NCI-H748 (cell line): ENCODE data around the gene FIS1.
"Not testable (repeated sequence)": the region's sequence is repeated elsewhere in the genome, so short reads cannot be mapped to it uniquely, and the experiment has no call there.

Experiments used
- DNase-seq: peaks from one replicate; lab custom pipeline; 2025; ENCODE audit not compliant: unreplicated experiment; lab: John Stamatoyannopoulos, UW

FIS1 gene

DNA sequence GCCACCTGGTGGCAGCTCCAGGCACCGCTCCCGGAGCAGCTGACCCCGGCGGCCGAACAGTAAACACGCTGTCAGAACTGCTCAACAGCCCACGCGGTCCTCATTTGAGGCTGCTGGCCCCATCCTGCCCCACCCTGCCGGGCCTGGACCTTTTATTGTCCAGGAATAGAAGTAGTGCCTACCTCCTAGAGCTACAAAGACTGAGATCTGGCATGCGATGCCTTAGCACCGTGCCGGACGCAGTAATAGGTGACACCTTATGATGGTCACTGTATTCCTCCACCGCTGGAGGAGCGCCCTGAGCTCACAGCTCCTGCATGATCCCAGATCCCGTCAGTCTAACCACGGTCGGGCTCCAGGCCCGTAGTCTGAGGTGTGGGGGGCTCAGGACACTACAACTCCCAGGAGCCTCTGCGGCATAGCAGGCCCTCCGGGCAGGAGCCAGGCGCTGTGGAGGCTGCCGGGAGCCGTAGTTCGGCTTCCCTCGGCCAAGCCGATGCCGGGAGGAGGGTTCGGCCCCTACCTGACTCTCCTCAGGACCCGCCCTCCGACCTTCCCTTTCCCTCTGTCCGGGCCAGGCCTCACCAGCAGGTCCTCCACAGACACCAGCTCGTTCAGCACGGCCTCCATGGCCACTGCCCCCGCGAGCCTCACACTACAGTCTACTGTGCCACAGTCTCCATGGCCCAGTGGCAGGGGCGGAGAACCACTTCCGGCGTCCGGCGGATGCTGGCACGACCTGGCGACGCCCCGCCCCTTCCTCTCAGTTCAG lies at the start of gene FIS1:
TSS of gene FIS1 (minus strand) at position 707 of the 772 bp plus-strand sequence. CDS start at position 630, 77 bp downstream.
- DNase-seq: peak; percentile 95

DNA sequence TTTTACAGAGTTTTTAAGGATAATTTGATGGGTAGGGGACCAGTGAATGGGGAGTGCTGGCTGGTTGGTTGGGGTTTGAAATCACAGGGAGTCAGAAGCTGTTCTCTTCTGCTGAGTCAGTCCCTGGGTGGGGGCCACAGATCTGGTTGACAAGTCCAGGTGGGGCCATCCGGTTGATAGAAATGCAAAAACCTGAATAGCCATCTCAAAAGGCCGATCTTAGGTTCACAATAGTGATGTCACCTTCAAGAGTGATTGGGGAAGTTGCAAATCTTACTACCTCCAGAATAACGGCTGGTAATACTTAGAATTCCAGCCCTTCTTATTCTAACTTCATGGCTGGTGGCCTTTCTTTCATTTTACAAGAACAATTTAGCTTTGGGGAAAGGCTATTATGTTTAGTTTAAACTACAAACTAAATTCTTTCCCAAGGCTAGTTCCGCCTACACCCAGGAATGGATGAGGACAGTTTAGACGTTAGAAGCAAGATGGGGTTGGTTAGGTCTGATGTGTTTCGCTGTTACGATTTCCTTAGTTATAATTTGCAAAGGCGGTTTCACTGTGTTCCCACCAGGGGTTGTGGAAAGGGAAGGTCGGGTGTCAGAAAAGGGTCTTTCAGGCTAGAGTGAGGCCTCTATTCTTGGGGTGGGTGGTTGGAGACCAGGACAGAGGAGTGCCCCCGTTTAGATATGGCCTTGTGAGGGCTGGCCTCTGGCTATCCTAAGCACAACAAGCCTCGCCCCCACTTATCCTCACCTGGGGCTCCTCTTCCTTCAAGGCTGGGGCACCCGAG lies 49.4 kb upstream of the FIS1 start:
- no peak for DNase-seq

DNA sequence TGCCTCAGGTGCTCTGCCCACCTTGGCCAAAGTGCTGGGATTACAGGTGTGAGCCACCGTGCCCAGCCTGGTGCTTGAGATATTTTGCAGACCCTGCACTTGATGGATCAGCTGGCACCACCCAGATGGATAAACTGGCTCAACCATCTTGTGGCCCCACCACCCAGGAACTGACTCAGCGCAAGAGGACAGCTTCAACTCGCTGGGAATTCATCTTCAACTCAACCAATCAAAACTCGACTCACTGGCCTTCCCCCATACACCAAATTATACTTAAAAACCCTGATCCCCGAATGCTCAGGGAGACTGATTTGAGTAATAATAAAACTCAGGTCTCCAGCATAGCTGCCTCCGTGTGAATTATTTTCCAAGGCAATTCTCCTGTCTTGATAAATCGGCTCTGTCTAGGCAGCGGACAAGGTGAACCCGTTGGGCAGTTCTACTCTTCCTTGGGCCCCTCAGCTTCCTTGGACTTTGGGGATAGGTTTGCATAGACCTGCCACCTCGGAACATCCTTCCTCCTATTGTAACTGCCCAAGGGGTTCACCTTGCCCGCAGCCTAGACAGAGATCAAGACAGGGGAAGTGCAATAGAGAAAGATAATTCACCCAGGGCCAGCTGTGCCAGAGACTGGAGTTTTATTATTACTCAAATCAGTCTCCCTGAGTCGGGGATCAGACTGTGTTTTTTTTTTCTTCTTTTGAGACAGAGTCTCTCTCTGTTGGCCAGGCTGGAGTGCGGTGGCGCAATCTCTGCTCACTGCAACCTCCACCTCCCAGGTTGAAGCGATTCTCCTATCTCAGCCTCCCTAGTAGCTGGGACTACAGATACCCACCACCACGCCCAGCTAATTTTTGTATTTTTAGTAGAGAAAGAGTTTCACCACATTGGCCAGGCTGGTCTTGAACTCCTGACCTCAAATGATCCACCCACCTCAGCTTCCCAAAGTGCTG lies 48.5 kb upstream of the FIS1 start:
- not testable (repeated sequence) for DNase-seq

DNA sequence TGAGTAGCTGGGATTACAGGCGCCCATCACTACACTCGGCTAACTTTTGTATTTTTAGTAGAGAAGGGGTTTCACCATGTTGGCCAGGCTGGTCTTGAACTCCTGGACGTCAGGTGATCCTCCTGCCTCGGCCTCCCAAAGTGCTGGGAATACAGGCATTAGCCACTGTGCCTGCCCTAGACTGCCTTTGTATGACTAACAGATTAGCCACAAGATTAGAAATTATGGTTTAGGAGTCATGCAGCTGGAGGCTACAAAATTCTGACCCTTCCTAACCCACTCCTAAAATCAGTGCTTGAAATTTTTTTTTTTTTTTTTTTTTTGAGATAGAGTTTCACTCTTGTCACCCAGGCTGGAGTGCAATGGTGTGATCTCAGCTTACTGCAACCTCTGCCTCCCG lies 47.7 kb upstream of the FIS1 start:
- DNase-seq: not testable (repeated sequence)

DNA sequence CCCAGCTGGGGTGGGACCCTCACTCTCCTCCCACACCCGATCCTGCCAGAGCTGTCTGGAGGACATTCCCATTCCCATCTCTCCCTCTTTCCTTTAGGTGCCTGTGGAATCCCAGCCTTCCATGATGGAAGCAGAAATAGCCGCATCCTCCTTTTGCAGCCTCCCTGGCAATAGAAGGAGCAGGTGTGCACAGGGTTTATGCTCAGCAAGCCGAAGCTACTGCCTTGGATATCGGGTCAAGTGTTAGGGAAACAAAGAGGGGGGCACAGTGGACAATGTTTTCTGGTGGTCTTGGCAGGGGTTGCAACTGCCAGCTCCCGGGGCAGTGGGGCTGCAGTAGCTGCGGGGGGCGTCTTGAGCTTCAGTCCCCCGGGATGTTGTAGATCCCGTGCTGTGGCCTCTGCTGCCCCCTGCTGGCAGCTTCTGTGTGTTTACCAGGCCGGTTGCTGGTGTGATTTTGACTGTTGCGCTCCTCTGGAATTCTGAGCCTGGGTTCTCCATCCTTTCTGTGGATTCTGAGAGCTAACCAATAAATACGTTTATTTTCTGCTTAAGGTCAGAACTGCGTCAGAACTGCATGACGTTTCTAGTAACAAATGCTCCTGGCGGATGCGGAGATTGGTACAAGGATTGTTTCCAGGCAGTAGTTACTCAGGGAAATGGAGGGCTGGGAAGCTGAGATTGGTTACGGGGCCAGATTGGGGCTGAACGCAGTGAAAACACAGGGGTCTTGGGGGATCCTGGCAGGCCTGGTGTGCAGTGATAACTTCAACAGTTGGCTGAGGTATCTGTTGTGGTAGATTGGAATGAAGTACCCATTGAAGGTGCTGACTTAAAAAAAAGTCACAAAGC lies 45.5 kb upstream of the FIS1 start:
- DNase-seq: peak; percentile 36

DNA sequence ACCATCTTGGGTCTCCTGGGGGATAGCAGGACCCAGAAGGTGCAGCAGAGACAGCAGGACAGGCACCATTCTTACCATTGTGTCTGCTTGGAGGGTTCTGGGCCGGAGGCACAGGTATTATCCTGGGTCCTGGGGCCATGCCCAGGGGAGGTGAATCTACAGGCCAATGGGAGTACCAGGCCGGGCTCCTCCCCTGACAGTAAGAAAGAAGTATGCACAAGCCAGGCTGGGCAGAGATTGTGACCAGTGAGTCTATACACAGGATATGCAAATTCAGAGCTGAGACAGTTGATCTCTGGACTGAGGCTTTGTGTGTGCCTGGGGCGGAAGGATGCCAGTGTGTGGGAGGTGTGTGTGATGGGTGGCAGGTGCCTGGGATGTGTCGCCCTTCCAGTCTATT lies 44.8 kb upstream of the FIS1 start:
- not testable (repeated sequence) for DNase-seq

DNA sequence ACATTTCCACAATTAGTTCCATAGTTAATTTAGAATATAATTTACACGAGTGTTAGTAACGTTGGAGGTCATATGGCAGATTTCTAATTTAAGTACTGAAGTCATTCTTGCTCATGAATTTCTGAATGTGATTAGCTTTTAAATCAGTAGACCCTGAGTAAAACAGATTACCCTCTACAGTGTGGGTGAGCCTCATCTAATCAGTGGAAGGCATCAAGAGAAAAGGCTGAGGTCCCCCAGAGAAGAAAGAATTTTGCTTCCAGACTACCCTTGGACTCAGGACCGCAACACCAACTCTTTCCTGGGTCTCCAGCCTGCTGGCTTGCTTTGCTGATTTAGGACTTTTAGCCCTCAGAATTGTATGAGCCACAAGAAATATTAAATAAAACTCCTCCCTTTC lies 43.6 kb upstream of the FIS1 start:
- no peak for DNase-seq

DNA sequence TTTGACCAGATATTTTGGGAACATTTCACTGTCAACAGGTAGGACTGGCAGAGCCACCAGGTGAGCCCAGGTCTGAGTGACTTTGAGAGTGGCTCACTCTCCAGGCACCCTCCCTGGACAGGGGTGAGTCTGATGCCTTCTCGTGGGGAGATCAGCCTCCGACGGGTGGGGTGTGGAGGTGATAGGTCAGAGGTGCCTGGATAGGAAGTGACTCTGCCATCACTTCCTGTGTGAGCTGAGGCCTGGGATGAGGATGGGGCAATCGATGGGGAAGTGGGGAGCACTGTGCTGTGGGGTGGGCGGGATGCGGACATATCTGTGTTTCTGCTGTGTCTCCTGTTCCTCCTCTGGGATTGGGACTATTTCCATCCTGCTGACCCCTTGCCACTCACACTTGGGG lies 42.2 kb upstream of the FIS1 start:
- DNase-seq: no peak

DNA sequence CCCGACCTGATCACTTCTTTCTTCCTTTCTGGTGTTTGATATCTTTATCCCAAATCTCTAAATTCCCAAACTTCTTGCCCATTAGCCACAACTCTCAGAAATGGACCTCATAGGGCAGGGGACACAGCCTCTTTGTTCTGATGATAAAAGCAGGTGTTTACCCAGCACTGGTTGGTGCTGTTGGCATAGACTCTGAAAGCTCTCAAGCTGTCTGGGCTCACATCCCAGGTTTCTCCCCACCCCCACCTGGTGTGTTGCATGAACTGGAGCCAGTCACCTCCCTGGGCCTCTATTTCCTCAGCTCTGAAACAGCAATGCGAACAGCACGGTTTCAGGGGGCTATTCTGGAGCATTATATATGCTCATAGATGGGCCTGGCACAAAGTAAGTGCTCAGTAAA lies 41.0 kb upstream of the FIS1 start:
- DNase-seq: not testable (repeated sequence)

DNA sequence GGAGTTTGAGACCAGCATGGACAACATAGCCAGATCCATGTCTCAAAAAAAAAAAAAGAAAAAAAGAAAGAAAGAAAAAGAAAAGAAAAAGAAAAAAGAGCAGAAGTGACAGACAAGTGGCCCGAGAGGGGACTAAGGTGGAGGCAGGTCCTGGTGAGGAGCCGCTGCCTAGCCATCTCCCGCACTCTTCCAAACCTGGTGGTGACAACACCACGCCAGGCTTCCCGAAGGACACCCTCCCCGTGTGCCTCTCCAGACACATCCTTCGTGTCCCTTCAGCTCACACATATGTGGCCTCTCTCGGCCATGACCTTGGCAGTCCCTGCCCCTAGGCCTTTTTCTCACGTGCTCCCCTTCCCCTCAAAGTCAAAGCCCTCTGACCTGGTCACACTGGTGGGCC lies 40.3 kb upstream of the FIS1 start:
- DNase-seq: no peak

DNA sequence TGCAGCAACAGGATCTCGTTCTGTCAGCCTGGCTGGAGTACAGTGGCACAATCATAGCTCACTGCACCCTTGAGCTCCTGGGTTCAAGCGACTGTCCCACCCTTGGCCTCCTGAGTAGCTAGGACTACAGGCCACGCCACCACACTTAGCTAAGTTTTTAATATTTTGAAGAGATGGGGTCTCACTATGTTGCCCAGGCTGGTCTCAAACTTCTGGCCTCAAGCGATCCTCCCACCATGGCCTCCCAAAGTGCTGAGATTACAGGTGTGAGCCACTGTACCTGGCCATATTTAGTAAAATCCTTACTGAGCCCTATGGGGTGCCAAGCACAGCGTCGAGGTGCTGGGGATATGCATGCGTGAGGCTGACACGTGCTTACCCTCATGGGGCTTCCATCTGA lies 36.0 kb upstream of the FIS1 start:
- not testable (repeated sequence) for DNase-seq

DNA sequence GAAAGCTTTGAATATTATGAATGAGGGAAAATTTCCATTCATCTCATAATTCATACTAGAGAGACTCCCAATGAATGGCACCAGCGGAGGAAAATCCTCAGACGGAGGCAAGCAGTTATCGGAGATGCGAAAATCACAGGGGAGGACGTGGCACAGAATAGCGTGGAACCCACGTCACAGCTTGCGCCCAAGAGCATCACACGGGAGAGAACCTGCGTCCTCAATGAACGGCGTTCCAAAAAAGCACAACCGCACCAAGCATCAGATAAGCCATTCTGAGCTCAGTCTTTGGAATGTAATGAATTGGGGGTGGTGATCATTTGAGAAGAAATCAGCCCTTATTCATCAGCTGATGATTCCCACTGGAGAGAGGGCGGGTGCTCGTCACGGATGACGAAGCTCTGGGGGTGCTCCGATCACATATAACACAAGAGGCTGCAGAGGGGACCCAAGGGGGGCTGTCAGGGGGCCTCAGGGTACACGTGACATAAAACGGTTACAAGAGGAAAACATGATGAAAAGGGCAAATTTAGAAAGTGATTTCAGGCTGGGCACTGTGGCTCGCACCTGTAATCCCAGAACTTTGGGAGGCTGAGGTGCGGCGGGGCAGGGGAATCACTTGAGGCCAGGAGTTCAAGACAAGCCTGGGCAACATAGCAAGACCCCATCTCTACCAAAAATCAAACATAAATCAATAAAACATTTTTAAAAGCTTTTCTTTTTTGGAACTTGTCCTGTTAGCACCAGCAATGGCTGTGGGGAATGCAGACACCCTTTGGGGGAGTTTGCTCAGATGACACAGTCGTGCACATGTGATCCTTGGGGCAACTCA lies 33.8 kb upstream of the FIS1 start:
- no peak for DNase-seq

DNA sequence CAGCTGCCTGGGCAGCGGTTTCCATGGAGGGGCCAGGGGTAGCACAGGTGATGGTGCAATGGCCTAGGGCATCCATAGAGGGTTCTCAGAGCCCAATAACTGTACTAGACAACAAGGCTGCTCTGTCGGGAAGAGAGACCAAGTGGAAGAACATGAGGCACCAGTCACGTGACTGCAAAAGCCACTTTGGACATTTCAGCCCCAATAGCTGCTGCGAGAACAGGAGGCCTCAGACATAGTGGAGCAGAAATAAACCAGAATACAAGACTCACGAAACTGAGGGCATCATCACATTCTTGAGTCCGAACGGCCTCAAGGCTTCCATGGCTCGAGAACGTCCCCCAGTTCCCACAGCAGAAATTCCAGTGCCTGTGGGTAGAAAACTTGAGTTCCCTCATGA lies 32.3 kb upstream of the FIS1 start:
- no peak for DNase-seq

DNA sequence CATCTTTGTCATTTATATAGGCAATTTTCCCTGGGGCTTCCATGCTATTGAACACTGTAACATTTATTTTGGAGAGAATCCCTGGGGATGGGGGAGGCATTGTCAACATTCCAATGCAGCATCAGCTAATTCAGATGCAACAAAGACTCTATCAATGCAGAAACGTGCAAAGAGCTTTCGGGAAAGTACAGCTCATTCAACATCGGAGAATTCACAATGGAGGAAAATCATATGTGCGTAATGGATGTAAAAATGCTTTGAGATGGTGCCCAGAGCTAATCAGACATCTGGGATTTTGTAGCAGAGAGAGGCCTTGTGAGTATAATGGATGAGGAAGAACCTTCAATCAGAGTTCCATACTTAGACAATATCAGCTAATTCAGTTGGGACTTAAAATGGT lies 28.3 kb upstream of the FIS1 start:
- DNase-seq: no peak

DNA sequence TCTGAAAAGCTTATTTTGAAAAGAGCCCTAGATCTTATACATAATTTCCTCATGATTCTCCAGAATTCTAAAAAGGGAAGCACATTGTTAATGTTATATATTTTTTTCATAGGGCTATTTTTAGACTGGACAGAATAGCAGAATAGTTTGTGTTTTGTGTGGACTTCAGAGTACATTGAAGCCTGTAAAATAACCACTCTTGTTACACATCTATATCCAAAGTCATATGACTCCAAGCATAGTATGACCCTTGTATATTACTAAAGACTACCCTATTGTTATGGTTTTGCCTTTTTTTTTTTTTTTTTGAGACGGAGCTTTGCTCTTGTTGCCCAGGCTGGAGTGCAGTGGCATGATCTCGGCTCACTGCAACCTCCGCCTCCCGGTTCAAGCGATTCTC lies 26.1 kb upstream of the FIS1 start:
- no peak for DNase-seq

DNA sequence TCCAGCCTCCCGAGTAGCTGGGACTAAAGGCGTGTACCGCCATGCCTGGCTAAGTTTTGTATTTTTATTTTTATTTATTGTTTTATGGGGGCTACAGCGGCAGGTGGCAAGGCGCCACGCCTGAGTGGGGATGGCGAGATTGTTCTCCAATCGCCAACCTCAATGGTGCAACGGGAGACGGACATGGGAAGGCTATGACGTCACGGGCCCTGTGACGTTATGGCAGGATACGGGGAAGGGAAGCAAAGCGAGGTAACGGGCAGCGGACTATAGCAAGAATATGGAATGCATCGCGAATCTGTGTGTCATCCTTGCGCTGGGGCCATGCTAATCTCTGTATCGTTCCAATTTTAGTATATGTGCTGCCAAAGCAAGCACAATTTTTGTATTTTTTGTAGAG lies 24.8 kb upstream of the FIS1 start:
- no peak for DNase-seq

DNA sequence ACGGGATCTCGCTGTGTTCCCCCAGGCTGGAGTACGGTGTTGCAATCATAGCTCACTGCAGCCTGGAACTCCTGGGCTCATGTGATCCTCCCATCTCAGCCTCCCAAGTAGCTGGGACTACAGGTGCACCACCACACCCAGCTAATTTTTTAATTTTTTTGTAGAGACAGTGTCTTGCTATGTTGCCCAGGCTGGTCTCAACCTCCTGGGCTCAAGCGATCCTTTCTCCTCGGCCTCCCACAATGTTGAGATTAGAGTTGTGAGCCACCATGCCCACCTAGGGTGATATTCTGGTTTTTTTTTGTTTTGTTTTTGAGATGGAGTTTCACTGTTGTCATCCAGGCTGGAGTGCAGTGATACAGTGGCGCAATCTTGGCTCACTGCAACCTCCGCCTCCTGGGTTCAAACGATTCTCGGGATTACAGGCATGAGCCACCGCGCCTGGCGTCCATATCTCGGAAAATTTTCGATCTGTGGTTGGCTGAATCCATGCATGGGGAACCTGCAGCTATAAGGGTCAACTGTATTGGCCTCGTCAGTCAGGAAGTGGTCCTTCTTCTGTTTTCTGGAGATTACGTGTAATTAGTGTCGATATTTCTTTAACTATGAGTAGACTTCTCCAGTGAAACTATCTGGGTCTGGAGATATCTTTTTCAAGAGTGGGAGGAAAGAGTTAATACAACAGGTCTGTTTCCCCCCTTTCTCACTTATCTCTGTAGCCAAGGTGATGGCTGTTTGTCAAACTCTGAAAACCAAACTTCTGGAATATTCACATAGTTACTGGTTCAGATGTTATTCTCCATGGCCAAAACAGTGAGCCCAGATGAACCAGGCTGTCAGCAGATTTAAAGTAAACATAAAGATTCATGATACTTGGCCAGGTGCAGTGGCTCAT lies 21.0 kb upstream of the FIS1 start:
- DNase-seq: no peak

DNA sequence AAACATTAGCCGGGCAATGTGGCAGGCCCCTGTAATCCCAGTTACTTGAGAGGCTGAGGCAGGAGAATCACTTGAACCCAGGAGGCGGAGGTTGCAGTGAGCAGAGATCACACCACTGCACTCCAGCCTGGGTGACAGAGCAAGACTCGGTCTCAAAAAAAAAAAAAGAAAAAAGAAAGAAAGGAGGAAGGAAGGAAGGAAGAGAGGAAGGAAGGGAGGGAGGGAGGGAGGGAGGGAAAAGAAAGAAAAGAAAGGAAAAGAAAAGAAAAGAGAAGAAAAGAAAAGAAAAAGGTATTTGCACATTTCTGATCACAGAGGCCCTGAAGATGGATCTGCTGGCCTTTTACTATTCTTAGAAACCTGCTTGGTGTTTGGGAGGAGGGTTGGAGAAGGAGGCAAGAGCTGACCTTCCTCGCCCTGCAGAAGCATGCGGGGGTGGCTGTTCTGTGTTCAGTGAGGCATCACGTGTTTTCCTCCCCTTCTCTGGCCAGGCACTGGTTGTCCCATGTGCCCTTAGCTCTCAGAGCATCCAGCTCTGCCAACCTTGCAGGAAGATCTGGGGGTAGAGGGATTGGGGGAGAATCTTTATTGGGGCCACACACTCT lies 19.3 kb upstream of the FIS1 start:
- not testable (repeated sequence) for DNase-seq
